Mucosa of descending colon (tissue), 3 donors: Measurements from ENCODE around the gene ZCCHC7. TPM values are rescaled to one million over a fixed set of nuclear protein-coding genes. Genes with fewer than 3 reads are reported as not detected.

Source experiments
- ATAC-seq: fragments of 200-7000 bp; cut with Tn5 transposase; one replicate; pipeline ENCODE4 v1.9.1; 2020; ENCODE audit warnings: mild to moderate bottlenecking, moderate library complexity
- DNase-seq, 3 donors: peaks; one replicate each; pipeline ENCODE4 v3.0.0-alpha.2; 2020
- H3K36me3 ChIP-seq: fragments of 200-600 bp; one replicate; pipeline ENCODE4 v1.8.0; 2021; ENCODE audit warnings: low read depth, mild to moderate bottlenecking
- H3K4me1 ChIP-seq: fragments of 200-600 bp; one replicate; pipeline ENCODE4 v1.8.0; 2021; ENCODE audit warnings: low read depth, mild to moderate bottlenecking
- H3K4me3 ChIP-seq: fragments of 200-600 bp; one replicate; pipeline ENCODE4 v1.8.0; 2021; ENCODE audit warnings: mild to moderate bottlenecking
- H3K9me3 ChIP-seq: fragments of 200-600 bp; one replicate; pipeline ENCODE4 v1.8.0; 2021; ENCODE audit warnings: mild to moderate bottlenecking
- intact Hi-C, 2 donors: fragments of 100-400 bp; cut with DNase I in 1 of 2; cut with micrococcal nuclease in 1 of 2; formaldehyde crosslinking; loops; one replicate each; pipeline versions ENCODE4 v1.11.0 to v1.11.1; 2022; cut with DNase I, micrococcal nuclease
- total RNA-seq, 3 donors: library from RNA; stranded (reverse); fragmentation: NEBNext Ultra II Directional in 2 of 3; extraction: Animal tissue kit (Norgen Biotek cat#: 25700) in 2 of 3; gene quantifications; one replicate each; pipeline versions ENCODE4 v1.2.1 to v1.2.4, GENCODE V29; 2021 to 2023
- TF ChIP-seq, protein P1 (sequence below): fragments of 200-600 bp; IDR thresholded peaks from one replicate; pipeline ENCODE4 v1.8.0; 2022; ENCODE audit warnings: antibody characterized with exemption, mild to moderate bottlenecking
- donor health status: DM: no; HTN: no; CAD: no; lungs with moderate emphysema.
- donor health status: DM: no; HTN: no; CAD: no.
- donor health status: DM: no; HTN: yes; CAD: no.

Gene ZCCHC7
- total RNA-seq, 3 donors from 2014 or later: 18.3 to 25.7 (median 19.7) TPM

DNA sequence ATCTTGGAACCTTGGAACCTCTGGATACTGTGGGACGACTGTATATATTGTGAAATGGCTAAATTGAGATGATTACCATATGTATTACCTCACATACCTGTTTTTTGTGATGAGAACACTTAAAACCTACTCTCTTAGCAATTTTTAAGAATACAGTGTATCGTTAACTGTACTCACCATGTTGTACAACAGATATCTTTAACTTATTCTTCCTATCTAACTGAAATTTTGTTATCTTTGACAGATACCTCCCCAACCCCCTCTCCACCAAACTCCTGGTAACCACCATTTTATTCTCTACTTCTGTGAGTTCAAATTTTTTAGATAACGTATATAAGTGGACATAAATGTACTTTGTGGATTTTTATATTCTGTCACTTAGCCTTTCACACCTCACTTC, 126.5 kb downstream of the ZCCHC7 start:
- H3K4me3 ChIP-seq: no peak overlapping the region
- intact Hi-C loops: no loop called here
- DNase-seq: no peak

DNA sequence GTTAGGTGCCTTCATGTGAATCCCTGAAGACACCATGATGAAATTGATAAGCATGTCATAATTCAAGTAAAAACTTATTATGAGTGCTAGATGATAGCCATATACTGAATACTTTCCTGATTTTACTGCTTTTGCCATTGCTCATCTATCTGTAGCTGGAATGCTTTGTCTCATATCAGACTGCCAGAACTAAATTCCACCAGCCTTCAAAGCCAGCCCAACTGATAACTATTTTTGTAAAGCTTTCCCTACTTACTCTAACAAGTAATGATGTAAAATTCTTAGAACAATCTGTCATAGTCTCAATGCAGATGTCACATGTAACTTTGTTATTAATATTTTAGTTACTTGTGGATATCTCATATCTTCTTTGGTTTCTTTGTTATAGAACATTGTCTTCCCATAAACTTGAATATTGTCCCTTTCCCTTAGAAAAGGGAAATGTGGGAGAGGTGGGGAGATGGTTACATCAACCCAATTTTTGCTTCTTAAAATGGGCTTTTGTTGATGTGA, 128.3 kb downstream of the ZCCHC7 start:
- intact Hi-C loops: no loop called here
- H3K9me3 ChIP-seq: no peaks in the 10 kb centered on the region
- TF ChIP-seq, protein P1, sequence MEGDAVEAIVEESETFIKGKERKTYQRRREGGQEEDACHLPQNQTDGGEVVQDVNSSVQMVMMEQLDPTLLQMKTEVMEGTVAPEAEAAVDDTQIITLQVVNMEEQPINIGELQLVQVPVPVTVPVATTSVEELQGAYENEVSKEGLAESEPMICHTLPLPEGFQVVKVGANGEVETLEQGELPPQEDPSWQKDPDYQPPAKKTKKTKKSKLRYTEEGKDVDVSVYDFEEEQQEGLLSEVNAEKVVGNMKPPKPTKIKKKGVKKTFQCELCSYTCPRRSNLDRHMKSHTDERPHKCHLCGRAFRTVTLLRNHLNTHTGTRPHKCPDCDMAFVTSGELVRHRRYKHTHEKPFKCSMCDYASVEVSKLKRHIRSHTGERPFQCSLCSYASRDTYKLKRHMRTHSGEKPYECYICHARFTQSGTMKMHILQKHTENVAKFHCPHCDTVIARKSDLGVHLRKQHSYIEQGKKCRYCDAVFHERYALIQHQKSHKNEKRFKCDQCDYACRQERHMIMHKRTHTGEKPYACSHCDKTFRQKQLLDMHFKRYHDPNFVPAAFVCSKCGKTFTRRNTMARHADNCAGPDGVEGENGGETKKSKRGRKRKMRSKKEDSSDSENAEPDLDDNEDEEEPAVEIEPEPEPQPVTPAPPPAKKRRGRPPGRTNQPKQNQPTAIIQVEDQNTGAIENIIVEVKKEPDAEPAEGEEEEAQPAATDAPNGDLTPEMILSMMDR: no peak
- no peaks in the 10 kb centered on the region for H3K36me3 ChIP-seq
- no peaks in the 10 kb centered on the region for H3K4me1 ChIP-seq
- DNase-seq: no peak
- H3K4me3 ChIP-seq: no peak overlapping the region
- no peak for ATAC-seq

More for the DNA sequence above, 126.5 kb downstream of the ZCCHC7 start:
- Histone ChIP-seq H3K36me3 (no peaks in the 10 kb centered on the region), H3K4me1 (no peaks in the 10 kb centered on the region), H3K9me3 (no peaks in the 10 kb centered on the region)
- no peak for ATAC-seq
- TF ChIP-seq, protein P1: no peak

DNA sequence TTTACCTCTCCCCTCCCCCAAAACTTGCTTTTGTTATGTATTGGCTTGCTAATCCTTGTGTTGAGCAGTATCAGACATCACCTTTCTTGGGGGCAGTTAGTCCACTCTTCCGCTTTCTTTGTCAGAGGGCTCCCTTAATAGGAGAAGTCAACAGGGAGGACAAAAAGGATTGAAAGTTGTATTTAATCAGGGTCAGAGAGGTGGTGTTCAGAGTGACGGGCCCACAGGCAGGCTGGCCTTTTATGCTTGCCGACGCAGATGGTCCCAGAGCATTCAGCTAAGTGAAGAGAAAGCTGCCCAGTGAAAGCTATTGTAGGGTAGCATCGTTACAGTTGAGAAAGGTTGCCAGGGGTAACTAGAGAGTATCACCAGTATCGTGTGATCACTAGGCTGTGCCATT, 131.1 kb downstream of the ZCCHC7 start:
- DNase-seq (no peak), ATAC-seq (no peak)
- no peak overlapping the region for H3K4me3 ChIP-seq
- TF ChIP-seq, protein P1: no peak
- intact Hi-C loops: no loop called here
- no peaks in the 10 kb centered on the region for H3K4me1 ChIP-seq
- no peaks in the 10 kb centered on the region for H3K36me3 ChIP-seq
- no peaks in the 10 kb centered on the region for H3K9me3 ChIP-seq

DNA sequence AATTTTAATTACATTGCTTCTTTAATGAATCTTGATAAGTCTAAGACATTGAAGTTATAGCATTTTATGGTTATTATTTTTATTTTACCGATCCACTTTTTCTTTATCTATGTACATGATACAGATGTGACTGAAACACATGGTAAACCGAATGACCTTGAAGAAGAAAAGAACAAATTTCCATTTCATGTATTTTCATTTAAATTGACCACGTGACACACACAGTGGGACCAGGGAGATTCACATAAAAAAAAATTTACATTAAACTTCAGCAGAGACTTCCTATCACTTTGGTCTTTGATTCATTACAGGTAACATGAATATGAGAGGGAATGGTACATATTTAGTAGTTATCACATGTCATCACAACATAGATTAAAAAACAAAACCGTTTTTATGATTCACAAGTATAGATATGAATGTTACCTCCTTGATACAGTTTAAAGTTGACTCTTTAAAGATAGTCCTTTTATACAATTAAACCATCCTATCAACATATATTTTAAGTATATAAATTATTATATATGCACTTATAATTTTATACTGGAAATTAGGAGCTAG, 133.1 kb downstream of the ZCCHC7 start:
- no peaks in the 10 kb centered on the region for H3K9me3 ChIP-seq
- H3K36me3 ChIP-seq: no peaks in the 10 kb centered on the region
- H3K4me1 ChIP-seq: no peaks in the 10 kb centered on the region
- DNase-seq (no peak), ATAC-seq (no peak)
- TF ChIP-seq, protein P1: no peak
- no peak overlapping the region for H3K4me3 ChIP-seq
- intact Hi-C loops: no loop called here

DNA sequence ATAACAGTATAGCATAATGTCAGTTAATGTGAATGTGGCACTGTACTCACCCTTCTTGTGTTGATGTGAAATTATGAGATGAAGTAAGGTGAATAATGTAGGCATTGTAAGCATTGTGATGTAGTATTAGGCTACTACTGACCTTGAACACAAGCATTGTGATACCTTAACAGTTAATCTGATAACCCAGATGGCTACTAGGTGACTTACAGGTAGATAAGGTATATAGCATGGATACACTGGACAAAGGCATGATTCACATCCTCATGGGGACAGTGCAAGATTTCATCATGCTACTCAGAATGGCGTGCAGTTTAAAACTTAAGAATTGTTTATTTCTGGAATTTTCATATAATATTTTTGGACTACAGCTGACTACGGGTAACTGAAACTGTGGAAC, 134.8 kb downstream of the ZCCHC7 start:
- H3K36me3 ChIP-seq: no peaks in the 10 kb centered on the region
- no peaks in the 10 kb centered on the region for H3K4me1 ChIP-seq

More for the DNA sequence above, 134.8 kb downstream of the ZCCHC7 start:
- intact Hi-C loops: no loop called here
- Histone ChIP-seq H3K4me3 (no peak overlapping the region), H3K9me3 (no peaks in the 10 kb centered on the region)
- ATAC-seq: no peak
- TF ChIP-seq, protein P1: no peak
- DNase-seq: no peak
